Suprapubic skin (tissue), 4 donors: Measurements from ENCODE around the gene KIF18B. TPM values are rescaled to one million over a fixed set of nuclear protein-coding genes. Genes with fewer than 3 reads are reported as not detected.

Experiments
- DNase-seq, 2 donors: peaks; one replicate each; pipeline ENCODE4 v3.0.0-alpha.2; 2019; ENCODE audit warnings: low spot score in 2 of 2
- H3K27ac ChIP-seq: fragments of 200-600 bp; sonication (generic); one replicate; pipeline ENCODE4 v1.5.1; 2019
- H3K27me3 ChIP-seq: fragments of 200-600 bp; sonication (generic); one replicate; pipeline ENCODE4 v1.5.1; 2019
- H3K36me3 ChIP-seq: fragments of 200-600 bp; sonication (generic); one replicate; pipeline ENCODE4 v1.5.1; 2019
- H3K4me1 ChIP-seq: fragments of 200-600 bp; sonication (generic); one replicate; pipeline ENCODE4 v1.5.1; 2019
- H3K4me3 ChIP-seq: fragments of 200-600 bp; sonication (generic); one replicate; pipeline ENCODE4 v1.5.1; 2019; ENCODE audit warnings: mild to moderate bottlenecking
- H3K9me3 ChIP-seq: fragments of 200-600 bp; sonication (generic); one replicate; pipeline ENCODE4 v1.5.1; 2019
- EP300 ChIP-seq: sonication (generic); formaldehyde crosslinking; IDR thresholded peaks from one replicate; pipeline ENCODE4 v1.6.1; 2017; ENCODE audit warnings: antibody characterized with exemption
- POLR2A ChIP-seq, 2 donors: fragments of 450-650 bp; IDR thresholded peaks; one replicate each; pipeline ENCODE4 v1.6.1; 2017; ENCODE audit warnings: antibody characterized with exemption in 2 of 2, mild to moderate bottlenecking in 2 of 2, moderate library complexity in 2 of 2
- POLR2AphosphoS5 ChIP-seq, 3 donors: sonication (generic); formaldehyde crosslinking; IDR thresholded peaks; one replicate each; pipeline ENCODE4 v1.6.1; 2017; ENCODE audit warnings: antibody characterized with exemption in 3 of 3
- WGBS: methylation state at CpG from one replicate; pipeline ENCODE4 v1.1.5; 2018; 5-methylcytosine and 5-hydroxymethylcytosine counted together
- total RNA-seq, 4 donors: library from RNA; depleted of rRNA; stranded (reverse); fragments of >200 nt; gene quantifications; one replicate each; pipeline ENCODE4 v1.1.0, GENCODE V29; 2016
- TF ChIP-seq, protein P1 (sequence below), 2 donors: fragments of 200-600 bp in 1 of 2; fragments of 450-650 bp in 1 of 2; sonication (generic) in 1 of 2; IDR thresholded peaks; one replicate each; pipeline ENCODE4 v1.5.1; 2016 to 2019; ENCODE audit warnings: antibody characterized with exemption in 2 of 2, mild to moderate bottlenecking in 1 of 2, moderate library complexity in 1 of 2

KIF18B gene
- total RNA-seq, 4 donors from 2014 or later = 2.0 to 4.0 (median 2.8) TPM

- H3K27ac ChIP-seq = peak overlapping the region; percentile 44
- TF ChIP-seq EP300 (no peak), POLR2A (IDR thresholded peaks at IDR 0.05) (no peak), POLR2AphosphoS5 (IDR thresholded peaks at IDR 0.05) (no peak)
- TF ChIP-seq, protein P1, sequence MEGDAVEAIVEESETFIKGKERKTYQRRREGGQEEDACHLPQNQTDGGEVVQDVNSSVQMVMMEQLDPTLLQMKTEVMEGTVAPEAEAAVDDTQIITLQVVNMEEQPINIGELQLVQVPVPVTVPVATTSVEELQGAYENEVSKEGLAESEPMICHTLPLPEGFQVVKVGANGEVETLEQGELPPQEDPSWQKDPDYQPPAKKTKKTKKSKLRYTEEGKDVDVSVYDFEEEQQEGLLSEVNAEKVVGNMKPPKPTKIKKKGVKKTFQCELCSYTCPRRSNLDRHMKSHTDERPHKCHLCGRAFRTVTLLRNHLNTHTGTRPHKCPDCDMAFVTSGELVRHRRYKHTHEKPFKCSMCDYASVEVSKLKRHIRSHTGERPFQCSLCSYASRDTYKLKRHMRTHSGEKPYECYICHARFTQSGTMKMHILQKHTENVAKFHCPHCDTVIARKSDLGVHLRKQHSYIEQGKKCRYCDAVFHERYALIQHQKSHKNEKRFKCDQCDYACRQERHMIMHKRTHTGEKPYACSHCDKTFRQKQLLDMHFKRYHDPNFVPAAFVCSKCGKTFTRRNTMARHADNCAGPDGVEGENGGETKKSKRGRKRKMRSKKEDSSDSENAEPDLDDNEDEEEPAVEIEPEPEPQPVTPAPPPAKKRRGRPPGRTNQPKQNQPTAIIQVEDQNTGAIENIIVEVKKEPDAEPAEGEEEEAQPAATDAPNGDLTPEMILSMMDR (IDR thresholded peaks at IDR 0.05) = no peak
- 28% methylated on average over 6 of the region's 10 CpGs for WGBS
- peak in 1 of 2 donors; percentile 66 for DNase-seq
- H3K27me3 ChIP-seq = peaks cover 14% of the 10 kb centered on the region
- no peak overlapping the region for H3K4me3 ChIP-seq
- H3K36me3 ChIP-seq = no peaks in the 10 kb centered on the region
- H3K9me3 ChIP-seq = no peaks in the 10 kb centered on the region
- peaks cover 27% of the 10 kb centered on the region for H3K4me1 ChIP-seq
Measured at GRCh38 chr17:44916781-44917241, 30.8 kb downstream of the KIF18B start.

GRCh38 chr17:44915862-44916780, 31.5 kb downstream of the KIF18B start:
- TF ChIP-seq POLR2AphosphoS5 (IDR thresholded peaks at IDR 0.05) = no peak
- TF ChIP-seq, protein P1 (IDR thresholded peaks at IDR 0.05) = no peak
- no peak for TF ChIP-seq EP300
- WGBS = 66% methylated on average over 11 of the region's 11 CpGs
- no peak overlapping the region for H3K4me3 ChIP-seq
- peak overlapping the region; percentile 44 for H3K27ac ChIP-seq
- peak in 1 of 2 donors; percentile 44 for DNase-seq
- H3K27me3 ChIP-seq = peaks cover 21% of the 10 kb centered on the region
- H3K36me3 ChIP-seq = no peaks in the 10 kb centered on the region
- no peaks in the 10 kb centered on the region for H3K9me3 ChIP-seq
- H3K4me1 ChIP-seq = peaks cover 34% of the 10 kb centered on the region

GRCh38 chr17:44915321-44915726, 32.2 kb downstream of the KIF18B start, which contains the start of gene GFAP:
GFAP (minus strand) TSS chr17:44915500; CDS start chr17:44915486, 14 bp downstream.
- H3K4me3 ChIP-seq = no peak within 1 kb of the TSS
- DNase-seq = peak; percentile 55 to 72
- no peaks in the 10 kb centered on the region for H3K9me3 ChIP-seq
- peaks cover 35% of the 10 kb centered on the region for H3K4me1 ChIP-seq
- H3K36me3 ChIP-seq = no peaks in the 10 kb centered on the region
- H3K27me3 ChIP-seq = peaks cover 23% of the 10 kb centered on the region
- 81% methylated on average over 13 of the region's 17 CpGs for WGBS
- peak within 1 kb of the TSS; percentile 44 for H3K27ac ChIP-seq
- TF ChIP-seq, protein P1 (IDR thresholded peaks at IDR 0.05) = no peak
- TF ChIP-seq POLR2AphosphoS5 (IDR thresholded peaks at IDR 0.05) (no peak), EP300 (no peak)

DNA sequence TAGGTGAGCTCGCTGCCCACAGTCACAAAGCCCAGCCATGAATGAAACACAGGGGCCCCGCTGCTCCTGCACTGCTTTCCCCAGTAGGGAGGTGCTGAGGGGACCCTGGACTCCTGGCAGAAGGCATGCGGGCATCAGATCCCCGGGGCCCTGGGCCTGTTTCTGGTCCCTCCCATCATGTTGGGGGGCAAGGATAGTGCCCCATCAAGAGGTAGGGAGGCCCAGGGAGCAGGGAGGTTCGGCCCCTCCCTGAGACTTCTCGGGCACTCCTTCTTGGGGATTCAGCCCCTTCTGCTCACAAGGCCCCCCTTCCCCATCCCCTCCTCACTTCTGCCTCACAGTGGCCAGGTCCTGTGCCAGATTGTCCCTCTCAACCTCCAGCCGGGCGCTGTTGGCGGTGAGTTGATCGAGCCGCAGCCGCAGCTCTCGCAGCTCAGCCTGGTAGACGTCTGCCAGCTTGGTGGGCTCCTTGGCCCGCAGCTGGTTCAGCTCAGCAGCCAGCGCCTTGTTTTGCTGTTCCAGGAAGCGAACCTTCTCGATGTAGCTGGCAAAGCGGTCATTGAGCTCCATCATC, 32.8 kb downstream of the KIF18B start:
- TF ChIP-seq POLR2AphosphoS5 (IDR thresholded peaks at IDR 0.05) (no peak), EP300 (no peak), POLR2A (IDR thresholded peaks at IDR 0.05) (no peak)
- TF ChIP-seq, protein P1 (IDR thresholded peaks at IDR 0.05) = no peak
- H3K9me3 ChIP-seq = no peaks in the 10 kb centered on the region
- no peaks in the 10 kb centered on the region for H3K36me3 ChIP-seq
- no peak overlapping the region for H3K4me3 ChIP-seq
- peaks cover 23% of the 10 kb centered on the region for H3K27me3 ChIP-seq
- H3K4me1 ChIP-seq = peaks cover 32% of the 10 kb centered on the region
- no peak overlapping the region for H3K27ac ChIP-seq
- 89% methylated on average over 10 of the region's 19 CpGs for WGBS
- no peak for DNase-seq

DNA sequence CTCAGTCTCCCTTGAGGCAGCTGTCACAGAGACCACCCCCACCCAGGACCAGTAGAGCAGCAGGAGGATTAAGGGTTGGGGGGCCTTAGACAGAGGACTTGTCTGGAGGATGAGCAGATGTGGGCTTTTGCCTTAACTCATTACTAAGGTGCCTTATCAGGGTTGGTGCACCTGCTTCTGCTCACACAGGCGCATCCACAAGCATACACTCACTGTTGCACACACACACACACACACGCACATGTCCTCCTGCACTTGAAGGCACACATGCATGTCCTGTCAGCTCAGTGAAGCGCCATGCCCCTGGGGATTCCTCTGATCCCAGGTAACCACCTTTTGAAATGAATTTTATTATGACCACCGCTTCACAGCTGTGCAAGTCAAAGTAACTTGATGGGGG, 33.4 kb downstream of the KIF18B start:
- WGBS = 91% methylated on average over 4 of the region's 4 CpGs
- no peak for DNase-seq
- TF ChIP-seq EP300 = no peak
- TF ChIP-seq POLR2A (IDR thresholded peaks at IDR 0.05) = no peak
- TF ChIP-seq, protein P1 (IDR thresholded peaks at IDR 0.05) = no peak
- no peak for TF ChIP-seq POLR2AphosphoS5 (IDR thresholded peaks at IDR 0.05)

More for the DNA sequence above, 33.4 kb downstream of the KIF18B start:
- Histone ChIP-seq H3K27ac (no peak overlapping the region), H3K4me1 (peaks cover 32% of the 10 kb centered on the region), H3K9me3 (no peaks in the 10 kb centered on the region), H3K4me3 (no peak overlapping the region), H3K27me3 (peaks cover 23% of the 10 kb centered on the region), H3K36me3 (no peaks in the 10 kb centered on the region)
